ENCODE measurements around the gene DENND2A. TPM values are rescaled to one million over a fixed set of nuclear protein-coding genes. Genes with fewer than 3 reads are reported as not detected.
A peak's percentile ranks its signal among the peaks of the same experiment; 100 is the strongest.

The DENND2A gene
- total and polyA plus RNA-seq, 8 donors: 9.3 to 47.2 (median 37.6) TPM

GRCh38 chr7:140676306-140676705, 35.7 kb upstream of the DENND2A start:
- no peak for ATAC-seq

DNA sequence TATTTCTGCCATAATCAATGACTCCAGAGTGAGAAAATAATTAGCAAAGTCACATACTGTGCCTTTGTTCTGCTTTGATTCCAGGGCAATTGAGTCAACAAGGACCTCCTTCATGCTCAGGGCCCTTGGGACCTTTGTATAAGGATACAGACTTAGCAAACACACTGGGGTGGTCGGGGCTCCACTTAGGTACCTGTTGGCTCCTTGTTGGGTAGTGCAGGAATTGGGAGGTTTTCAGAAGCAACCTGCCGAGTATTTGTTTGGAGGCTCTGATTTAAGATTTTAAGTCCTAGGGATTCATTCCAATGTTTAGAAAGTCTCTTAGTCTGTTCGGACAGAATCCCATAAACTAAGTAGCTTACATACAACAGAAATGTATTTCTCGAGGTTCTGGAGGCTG, 35.1 kb upstream of the DENND2A start:
- no peak for ATAC-seq
- no peaks in the 10 kb centered on the region for H3K27me3 ChIP-seq
- peak overlapping the region in 1 of 2 donors; percentile 29 for H3K27ac ChIP-seq
- H3K9me3 ChIP-seq: no peaks in the 10 kb centered on the region
- peaks cover 3 to 34% of the 10 kb centered on the region in 2 donors for H3K4me1 ChIP-seq
- intact Hi-C loops (cut with DNase I): no loop called here
- no peak overlapping the region for H3K4me3 ChIP-seq
- no peak for DNase-seq
- H3K36me3 ChIP-seq: peaks cover 0 to 30% of the 10 kb centered on the region in 2 donors
- TF ChIP-seq CTCF (IDR thresholded peaks at IDR 0.05): no peak

More at GRCh38 chr7:140676306-140676705, 35.7 kb upstream of the DENND2A start:
- no peak overlapping the region for H3K4me3 ChIP-seq
- no peak for TF ChIP-seq CTCF (IDR thresholded peaks at IDR 0.05)
- DNase-seq: no peak
- intact Hi-C loops (cut with DNase I): no loop called here
- peak overlapping the region in 1 of 2 donors; percentile 7 for H3K27ac ChIP-seq
- peaks cover 0 to 33% of the 10 kb centered on the region in 2 donors for H3K36me3 ChIP-seq
- no peaks in the 10 kb centered on the region for H3K9me3 ChIP-seq
- peaks cover 3 to 34% of the 10 kb centered on the region in 2 donors for H3K4me1 ChIP-seq
- H3K27me3 ChIP-seq: no peaks in the 10 kb centered on the region

DNA sequence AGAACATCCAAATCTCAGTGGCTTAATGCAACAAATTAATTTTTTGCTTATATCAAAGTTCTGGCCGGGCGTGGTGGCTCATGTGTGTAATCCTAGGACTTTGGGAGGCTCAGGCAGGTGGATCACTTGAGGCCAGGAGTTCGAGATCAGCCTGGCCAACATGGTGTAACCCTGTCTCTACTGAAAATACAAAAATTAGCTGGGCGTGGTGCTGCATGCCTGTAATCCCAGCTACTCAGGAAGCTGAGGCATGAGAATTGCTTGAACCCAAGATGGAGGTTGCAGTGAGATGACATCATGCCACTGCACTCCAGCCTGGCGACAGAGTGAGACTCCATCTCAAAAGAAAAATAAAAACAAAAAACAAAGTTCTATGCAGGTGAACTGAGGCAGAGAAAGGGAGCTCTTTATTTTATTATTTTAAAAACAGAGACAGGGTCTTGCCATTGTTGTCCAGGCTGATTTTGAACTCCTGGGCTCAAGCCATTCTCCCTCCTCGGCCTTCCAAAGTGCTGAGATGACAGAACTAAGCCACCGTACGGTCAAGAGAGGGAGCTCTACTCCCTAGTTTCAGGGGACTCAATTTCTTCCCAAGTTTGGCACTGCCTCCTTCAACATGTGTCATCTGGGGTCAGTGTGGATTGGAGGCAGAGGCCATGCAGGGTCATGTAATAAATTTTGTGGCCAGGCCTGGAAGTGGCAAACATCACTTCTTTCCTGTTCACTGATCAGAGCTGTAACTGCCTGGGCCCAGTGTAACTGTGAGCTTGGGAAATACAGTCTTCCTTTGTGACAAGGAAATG, 34.5 kb upstream of the DENND2A start:
- peak overlapping the region in 1 of 2 donors; percentile 29 for H3K27ac ChIP-seq

DNA sequence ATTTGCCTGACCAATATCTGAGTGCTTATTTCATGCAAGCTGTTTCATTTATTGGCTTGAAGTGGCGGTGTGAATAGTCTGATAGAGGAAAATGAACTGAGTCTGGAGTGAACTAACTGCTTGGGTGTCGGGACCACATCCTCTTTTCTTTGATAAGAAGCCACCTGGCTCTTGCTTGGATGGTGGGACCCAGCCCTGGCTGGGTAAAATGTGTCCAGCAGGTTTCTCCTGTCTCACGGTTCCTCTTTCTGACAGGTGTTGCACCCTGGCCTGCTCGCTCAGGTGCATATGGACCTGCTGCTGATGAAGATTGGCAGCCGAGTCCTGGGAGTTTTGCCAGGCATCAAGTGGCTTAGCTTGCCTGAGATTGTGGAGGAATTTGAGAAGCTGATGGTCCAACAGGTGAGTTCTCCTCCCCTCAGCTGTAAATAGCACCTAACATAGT, 33.8 kb upstream of the DENND2A start:
- H3K4me1 ChIP-seq: peaks cover 3 to 34% of the 10 kb centered on the region in 2 donors
- no peaks in the 10 kb centered on the region for H3K9me3 ChIP-seq
- intact Hi-C loops (cut with DNase I): no loop called here
- ATAC-seq (peak; percentile 39), DNase-seq (peak in 2 of 4 donors; percentile 47 to 66)
- peaks cover 0 to 16% of the 10 kb centered on the region in 2 donors for H3K36me3 ChIP-seq
- no peak overlapping the region for H3K27ac ChIP-seq
- no peaks in the 10 kb centered on the region for H3K27me3 ChIP-seq
- no peak for TF ChIP-seq CTCF (IDR thresholded peaks at IDR 0.05)
- H3K4me3 ChIP-seq: no peak overlapping the region

More for the DNA sequence above, 34.5 kb upstream of the DENND2A start:
- ATAC-seq (peak; percentile 12), DNase-seq (peak in 1 of 4 donors; percentile 33)
- no peaks in the 10 kb centered on the region for H3K9me3 ChIP-seq
- H3K4me1 ChIP-seq: peaks cover 3 to 34% of the 10 kb centered on the region in 2 donors
- intact Hi-C loops (cut with DNase I): no loop called here
- H3K27me3 ChIP-seq: no peaks in the 10 kb centered on the region
- TF ChIP-seq CTCF (IDR thresholded peaks at IDR 0.05): no peak
- no peak overlapping the region for H3K4me3 ChIP-seq
- H3K36me3 ChIP-seq: peaks cover 0 to 23% of the 10 kb centered on the region in 2 donors

GRCh38 chr7:140673774-140674155, 33.2 kb upstream of the DENND2A start:
- DNase-seq (no peak), ATAC-seq (peak; percentile 3)
- Histone ChIP-seq H3K27me3 (no peaks in the 10 kb centered on the region), H3K4me1 (peaks cover 3 to 34% of the 10 kb centered on the region in 2 donors), H3K9me3 (no peaks in the 10 kb centered on the region), H3K27ac (no peak overlapping the region), H3K4me3 (peak overlapping the region; percentile 61 to 70), H3K36me3 (peaks cover 0 to 10% of the 10 kb centered on the region in 2 donors)
- intact Hi-C loops (cut with DNase I): no loop called here
- TF ChIP-seq CTCF (IDR thresholded peaks at IDR 0.05): no peak
